Measurements from ENCODE around the gene DGKZ.

The DGKZ gene

DNA sequence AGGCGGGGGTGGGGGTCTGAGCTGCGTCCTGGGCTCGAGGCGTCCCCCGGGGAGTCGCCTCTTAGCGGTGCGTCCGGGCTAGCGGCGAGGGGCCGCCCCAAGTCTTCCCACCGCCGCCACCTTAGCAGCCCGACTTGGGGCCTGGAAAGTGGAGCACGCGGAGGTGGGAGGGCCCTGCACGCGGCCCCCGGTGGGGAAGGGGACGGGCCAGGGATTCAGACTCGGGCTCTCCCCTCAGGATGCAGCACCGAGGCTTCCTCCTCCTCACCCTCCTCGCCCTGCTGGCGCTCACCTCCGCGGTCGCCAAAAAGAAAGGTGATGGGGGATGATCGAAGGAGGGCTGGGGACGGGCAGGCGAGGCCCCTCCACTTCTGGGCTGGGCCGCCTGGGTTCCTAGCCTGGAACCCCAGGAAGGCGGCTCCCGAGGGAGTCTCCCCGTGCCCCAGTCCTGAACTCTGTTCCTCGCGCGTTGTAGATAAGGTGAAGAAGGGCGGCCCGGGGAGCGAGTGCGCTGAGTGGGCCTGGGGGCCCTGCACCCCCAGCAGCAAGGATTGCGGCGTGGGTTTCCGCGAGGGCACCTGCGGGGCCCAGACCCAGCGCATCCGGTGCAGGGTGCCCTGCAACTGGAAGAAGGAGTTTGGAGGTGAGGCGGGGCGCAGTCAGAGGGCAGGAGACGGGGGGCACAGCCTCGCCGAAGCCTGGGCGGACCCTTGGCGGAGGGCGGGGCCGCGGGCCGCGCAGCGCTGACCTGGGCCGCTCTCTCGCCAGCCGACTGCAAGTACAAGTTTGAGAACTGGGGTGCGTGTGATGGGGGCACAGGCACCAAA lies 34.8 kb downstream of the DGKZ start:
- TF ChIP-seq, protein P1, sequence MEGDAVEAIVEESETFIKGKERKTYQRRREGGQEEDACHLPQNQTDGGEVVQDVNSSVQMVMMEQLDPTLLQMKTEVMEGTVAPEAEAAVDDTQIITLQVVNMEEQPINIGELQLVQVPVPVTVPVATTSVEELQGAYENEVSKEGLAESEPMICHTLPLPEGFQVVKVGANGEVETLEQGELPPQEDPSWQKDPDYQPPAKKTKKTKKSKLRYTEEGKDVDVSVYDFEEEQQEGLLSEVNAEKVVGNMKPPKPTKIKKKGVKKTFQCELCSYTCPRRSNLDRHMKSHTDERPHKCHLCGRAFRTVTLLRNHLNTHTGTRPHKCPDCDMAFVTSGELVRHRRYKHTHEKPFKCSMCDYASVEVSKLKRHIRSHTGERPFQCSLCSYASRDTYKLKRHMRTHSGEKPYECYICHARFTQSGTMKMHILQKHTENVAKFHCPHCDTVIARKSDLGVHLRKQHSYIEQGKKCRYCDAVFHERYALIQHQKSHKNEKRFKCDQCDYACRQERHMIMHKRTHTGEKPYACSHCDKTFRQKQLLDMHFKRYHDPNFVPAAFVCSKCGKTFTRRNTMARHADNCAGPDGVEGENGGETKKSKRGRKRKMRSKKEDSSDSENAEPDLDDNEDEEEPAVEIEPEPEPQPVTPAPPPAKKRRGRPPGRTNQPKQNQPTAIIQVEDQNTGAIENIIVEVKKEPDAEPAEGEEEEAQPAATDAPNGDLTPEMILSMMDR (conservative IDR thresholded peaks at IDR 0.05; ENCODE audit: low read length): no peak
- H3K4me3 ChIP-seq (ENCODE audit: low read length): peak overlapping the region; percentile 58
- DNase-seq (ENCODE audit: low read depth): no peak

DNA sequence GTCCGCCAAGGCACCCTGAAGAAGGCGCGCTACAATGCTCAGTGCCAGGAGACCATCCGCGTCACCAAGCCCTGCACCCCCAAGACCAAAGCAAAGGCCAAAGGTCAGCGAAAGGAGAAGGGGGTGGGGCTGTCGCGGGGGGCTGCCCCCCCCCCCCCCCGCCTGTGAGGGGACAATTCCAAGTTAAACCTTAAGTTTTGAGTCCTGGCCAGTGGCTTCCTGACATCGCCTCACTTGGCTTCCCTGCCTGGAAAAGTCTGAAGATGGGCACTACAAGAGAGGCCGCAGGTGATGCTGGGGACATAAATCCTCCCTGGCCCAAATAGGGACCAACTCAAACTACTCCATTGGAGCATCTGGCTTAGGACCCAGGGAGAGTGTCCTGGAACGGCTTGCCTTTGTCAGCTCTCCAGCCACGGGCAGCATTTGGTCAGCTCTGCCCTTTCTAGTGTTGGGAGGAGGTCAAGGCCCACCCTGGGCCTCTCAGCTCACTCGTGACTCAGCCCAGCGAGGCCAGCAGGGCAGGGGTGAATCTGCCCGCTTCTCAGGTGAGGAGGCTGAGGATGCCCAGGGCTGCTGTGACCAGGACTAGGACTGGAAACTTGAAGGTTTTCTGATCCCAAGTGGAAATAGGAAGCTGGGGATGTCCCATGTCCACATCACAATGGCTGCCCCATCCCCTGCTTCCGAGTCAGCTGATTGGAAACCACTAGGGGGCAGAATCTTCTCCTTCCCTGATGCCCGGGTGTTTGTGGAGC lies 35.6 kb downstream of the DGKZ start:
- TF ChIP-seq, protein P1 (conservative IDR thresholded peaks at IDR 0.05; ENCODE audit: low read length): peak; percentile 62
- peak overlapping the region; percentile 58 for H3K4me3 ChIP-seq (ENCODE audit: low read length)
- peak; percentile 43 for DNase-seq (ENCODE audit: low read depth)

DNA sequence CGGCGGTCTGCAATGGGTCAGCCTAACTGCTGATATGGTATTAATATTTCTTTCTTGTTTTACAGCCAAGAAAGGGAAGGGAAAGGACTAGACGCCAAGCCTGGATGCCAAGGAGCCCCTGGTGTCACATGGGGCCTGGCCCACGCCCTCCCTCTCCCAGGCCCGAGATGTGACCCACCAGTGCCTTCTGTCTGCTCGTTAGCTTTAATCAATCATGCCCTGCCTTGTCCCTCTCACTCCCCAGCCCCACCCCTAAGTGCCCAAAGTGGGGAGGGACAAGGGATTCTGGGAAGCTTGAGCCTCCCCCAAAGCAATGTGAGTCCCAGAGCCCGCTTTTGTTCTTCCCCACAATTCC lies 36.1 kb downstream of the DGKZ start:
- TF ChIP-seq, protein P1 (conservative IDR thresholded peaks at IDR 0.05; ENCODE audit: low read length): no peak
- H3K4me3 ChIP-seq (ENCODE audit: low read length): no peak overlapping the region
- no peak for DNase-seq (ENCODE audit: low read depth)

DNA sequence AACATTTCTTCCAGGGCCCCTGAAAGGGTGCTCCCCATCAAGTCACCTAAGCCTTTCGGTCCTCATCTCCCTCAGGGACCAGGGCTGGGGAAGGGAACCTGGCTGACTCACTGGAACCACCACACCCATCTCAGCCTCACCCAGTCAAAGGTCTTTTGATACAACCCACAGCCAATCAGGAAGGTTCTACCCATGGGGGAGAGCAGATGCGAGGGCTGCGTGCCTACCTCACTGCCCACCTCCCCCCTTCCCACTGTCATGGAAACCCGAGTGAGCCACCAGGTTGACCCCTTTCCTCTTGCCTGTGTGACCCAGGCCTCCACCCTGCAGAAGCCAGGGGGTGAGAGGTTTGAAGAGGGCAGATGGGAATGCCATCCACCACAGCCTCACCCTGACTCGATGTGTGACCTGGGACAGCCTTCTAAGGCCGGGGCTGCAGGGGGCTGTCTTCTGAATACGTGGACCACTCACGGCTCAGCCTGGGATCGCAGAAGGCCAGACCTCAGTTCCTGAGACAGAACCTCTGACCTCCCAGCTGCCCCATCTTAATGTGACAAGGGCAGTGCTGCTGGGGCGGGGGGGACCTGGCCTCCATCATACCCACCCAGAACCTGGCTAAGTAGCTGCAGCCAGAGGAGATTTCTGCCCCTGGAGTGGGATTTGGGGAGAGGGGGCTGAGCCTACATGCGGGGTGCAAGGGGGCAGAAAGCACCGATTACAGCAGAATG lies 36.9 kb downstream of the DGKZ start:
- TF ChIP-seq, protein P1 (conservative IDR thresholded peaks at IDR 0.05; ENCODE audit: low read length): no peak
- DNase-seq (ENCODE audit: low read depth): no peak
- no peak overlapping the region for H3K4me3 ChIP-seq (ENCODE audit: low read length)

DNA sequence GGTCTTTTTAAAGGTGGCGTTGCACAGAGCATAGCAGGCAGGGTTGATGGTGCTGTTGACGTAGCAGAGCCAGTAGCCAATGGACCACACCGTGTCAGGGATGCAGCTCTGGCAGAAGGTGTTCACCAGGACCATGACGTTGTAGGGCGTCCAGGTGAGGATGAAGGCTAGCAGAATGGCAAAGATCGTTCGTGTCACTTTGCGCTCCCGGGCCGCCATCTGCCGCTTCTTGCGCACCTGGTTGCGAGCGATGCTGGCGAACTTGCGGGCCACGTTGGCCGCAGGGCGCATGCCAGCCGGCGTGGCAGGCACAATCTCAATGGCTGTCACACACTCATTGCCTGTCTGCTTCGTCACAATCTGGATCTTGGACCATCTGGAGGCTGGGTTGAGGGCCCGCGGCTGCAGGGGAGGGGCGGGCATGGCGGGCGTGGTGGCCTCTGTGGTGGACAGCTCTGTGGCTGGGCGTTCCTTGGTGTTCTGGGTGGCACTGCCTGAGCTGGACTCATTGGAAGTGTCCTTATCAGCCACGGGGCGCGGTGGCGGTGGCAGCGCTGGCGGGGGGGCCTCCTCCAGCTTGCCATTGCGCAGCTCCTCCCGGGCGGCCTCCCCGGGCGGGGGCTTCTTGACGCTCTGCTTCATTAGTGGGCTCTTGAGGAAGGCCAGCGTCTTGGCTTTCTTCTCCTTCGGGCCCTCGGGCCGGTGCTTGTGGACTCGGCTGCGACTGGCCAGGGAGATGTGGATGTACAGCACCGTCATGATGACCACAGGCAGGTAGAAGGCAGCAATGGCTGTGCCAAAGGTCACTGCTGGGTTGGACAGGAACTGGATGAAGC lies 38.1 kb downstream of the DGKZ start:
- TF ChIP-seq, protein P1 (conservative IDR thresholded peaks at IDR 0.05; ENCODE audit: low read length): no peak
- no peak for DNase-seq (ENCODE audit: low read depth)

DNA sequence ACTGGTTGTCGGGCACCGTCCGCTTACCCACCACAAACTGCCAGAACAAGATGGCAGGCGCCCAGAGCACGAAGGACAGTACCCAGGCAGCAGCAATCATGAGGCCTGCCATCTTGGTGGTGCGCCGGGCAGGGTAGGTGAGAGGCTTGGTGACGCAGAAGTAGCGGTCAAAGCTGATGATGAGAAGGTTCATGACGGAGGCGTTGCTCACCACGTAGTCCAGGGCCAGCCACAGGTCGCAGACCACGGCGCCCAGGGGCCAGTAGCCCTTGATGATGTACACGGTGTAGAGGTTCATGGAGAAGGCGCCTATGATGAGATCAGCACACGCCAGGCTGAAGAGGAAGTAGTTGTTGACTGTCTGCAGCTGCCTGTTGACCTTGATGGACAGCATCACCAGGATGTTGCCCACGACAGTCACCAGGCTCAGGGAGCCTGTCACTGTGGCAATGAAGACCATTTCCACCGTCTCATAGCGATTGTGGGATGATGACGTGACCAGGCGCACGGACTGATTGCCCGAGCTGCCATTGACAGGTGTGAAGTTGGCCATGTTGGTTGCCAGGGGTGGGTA lies 38.8 kb downstream of the DGKZ start:
- DNase-seq (ENCODE audit: low read depth): no peak
- TF ChIP-seq, protein P1 (conservative IDR thresholded peaks at IDR 0.05; ENCODE audit: low read length): no peak

More for the DNA sequence above, 38.1 kb downstream of the DGKZ start:
- H3K4me3 ChIP-seq (ENCODE audit: low read length): no peak overlapping the region

More for the DNA sequence above, 38.8 kb downstream of the DGKZ start:
- no peak overlapping the region for H3K4me3 ChIP-seq (ENCODE audit: low read length)

Measured in AG10803 (cell line).